ENCODE data around the gene SLC5A5.

DNA sequence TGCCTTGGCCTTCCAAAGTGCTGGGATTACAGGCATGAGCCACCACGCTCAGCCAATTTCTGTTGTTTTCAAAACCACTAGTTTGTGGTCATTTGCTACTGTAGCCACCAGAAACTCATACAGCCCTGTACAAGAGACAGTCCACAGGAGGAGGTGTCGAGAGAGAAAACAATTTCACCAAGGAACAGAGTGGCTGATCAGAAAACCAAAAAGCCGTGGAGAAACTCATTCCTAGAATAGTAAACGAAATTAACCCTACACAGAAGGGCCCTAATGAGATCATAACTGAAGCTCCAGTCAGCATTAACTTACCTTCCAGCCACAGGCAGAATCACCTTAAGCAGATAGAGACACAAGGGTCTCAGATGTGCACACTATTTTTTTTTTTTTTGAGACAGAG, 57.3 kb downstream of the SLC5A5 start:
- TF ChIP-seq POLR2AphosphoS5 (IDR thresholded peaks at IDR 0.05) (no peak), POLR2A (IDR thresholded peaks at IDR 0.05) (no peak)
- TF ChIP-seq, protein P1, sequence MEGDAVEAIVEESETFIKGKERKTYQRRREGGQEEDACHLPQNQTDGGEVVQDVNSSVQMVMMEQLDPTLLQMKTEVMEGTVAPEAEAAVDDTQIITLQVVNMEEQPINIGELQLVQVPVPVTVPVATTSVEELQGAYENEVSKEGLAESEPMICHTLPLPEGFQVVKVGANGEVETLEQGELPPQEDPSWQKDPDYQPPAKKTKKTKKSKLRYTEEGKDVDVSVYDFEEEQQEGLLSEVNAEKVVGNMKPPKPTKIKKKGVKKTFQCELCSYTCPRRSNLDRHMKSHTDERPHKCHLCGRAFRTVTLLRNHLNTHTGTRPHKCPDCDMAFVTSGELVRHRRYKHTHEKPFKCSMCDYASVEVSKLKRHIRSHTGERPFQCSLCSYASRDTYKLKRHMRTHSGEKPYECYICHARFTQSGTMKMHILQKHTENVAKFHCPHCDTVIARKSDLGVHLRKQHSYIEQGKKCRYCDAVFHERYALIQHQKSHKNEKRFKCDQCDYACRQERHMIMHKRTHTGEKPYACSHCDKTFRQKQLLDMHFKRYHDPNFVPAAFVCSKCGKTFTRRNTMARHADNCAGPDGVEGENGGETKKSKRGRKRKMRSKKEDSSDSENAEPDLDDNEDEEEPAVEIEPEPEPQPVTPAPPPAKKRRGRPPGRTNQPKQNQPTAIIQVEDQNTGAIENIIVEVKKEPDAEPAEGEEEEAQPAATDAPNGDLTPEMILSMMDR (IDR thresholded peaks at IDR 0.05) = no peak
